ENCODE results near the gene LHFPL6. TPM values are rescaled to one million over a fixed set of nuclear protein-coding genes. Genes with fewer than 3 reads are reported as not detected.

The LHFPL6 gene
- total RNA-seq, 1 donor from 2014 or later, result 3.0 TPM

GRCh38 chr13:39526499-39526898 lies 76.5 kb downstream of the LHFPL6 start:
- Histone ChIP-seq H3K4me3 (no peak overlapping the region), H3K4me1 (peaks cover 12% of the 10 kb centered on the region), H3F3A (ENCODE audit: low read depth) (peaks cover 1% of the 10 kb centered on the region), H3K9ac (no peak overlapping the region), H3K79me2 (ENCODE audit: low read depth) (no peaks in the 10 kb centered on the region), H3K4me2 (no peak overlapping the region), H3K36me3 (no peaks in the 10 kb centered on the region), H2AFZ (replicated peaks) (no peak overlapping the region), H4K20me1 (ENCODE audit: low read depth) (no peaks in the 10 kb centered on the region), H3K9me3 (ENCODE audit: low read depth) (no peaks in the 10 kb centered on the region), H3K27me3 (peaks cover 38% of the 10 kb centered on the region), H3K27ac (no peak overlapping the region)
- Mint-ChIP-seq H3K9me3 (no peaks in the 10 kb centered on the region), H3K36me3 (peaks cover 7% of the 10 kb centered on the region), H3K27ac (no peak overlapping the region), H3K4me1 (peaks cover 21% of the 10 kb centered on the region), H3K4me3 (no peak overlapping the region), H3K27me3 (ENCODE audit: insufficient read depth, low read depth) (no peaks in the 10 kb centered on the region)
- TF ChIP-seq CTCF (IDR thresholded peaks at IDR 0.05) (no peak), EZH2phosphoT487 (IDR thresholded peaks at IDR 0.05) (no peak), EZH2 (IDR thresholded peaks at IDR 0.05) (no peak)
- no peak for DNase-seq (ENCODE audit: low spot score)

DNA sequence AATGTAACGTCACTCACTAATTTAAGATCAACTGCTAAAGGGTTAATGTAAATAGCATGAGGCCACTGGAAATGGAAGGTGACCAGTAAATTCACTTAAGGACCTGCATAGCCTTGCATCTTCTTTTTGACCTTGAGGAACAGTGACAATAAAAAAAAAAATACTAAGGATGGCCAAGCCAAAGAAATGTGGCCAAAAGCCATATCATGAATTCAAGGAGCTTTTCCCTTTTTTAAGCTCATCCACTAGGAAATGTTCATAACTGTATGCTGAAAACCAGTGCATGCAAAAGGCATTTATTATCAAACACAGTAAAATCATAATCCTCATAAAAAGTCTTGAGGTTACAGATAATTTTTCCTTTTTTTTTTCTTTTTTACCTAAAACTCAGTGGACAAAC lies 77.5 kb downstream of the LHFPL6 start:
- DNase-seq (ENCODE audit: low spot score), result no peak
- H2AFZ ChIP-seq (replicated peaks), result no peak overlapping the region
- H4K20me1 ChIP-seq (ENCODE audit: low read depth), result no peaks in the 10 kb centered on the region
- no peaks in the 10 kb centered on the region for H3K9me3 Mint-ChIP-seq
- no peaks in the 10 kb centered on the region for H3K36me3 ChIP-seq
- H3K4me2 ChIP-seq, result no peak overlapping the region
- no peaks in the 10 kb centered on the region for H3K79me2 ChIP-seq (ENCODE audit: low read depth)
- H3K4me3 ChIP-seq, result no peak overlapping the region
- H3K27ac ChIP-seq, result no peak overlapping the region
- H3F3A ChIP-seq (ENCODE audit: low read depth), result no peaks in the 10 kb centered on the region
- peaks cover 6% of the 10 kb centered on the region for H3K36me3 Mint-ChIP-seq
- no peak overlapping the region for H3K9ac ChIP-seq
- H3K27me3 ChIP-seq, result peaks cover 28% of the 10 kb centered on the region
- no peaks in the 10 kb centered on the region for H3K9me3 ChIP-seq (ENCODE audit: low read depth)
- H3K4me1 ChIP-seq, result peaks cover 9% of the 10 kb centered on the region
- H3K27ac Mint-ChIP-seq, result no peak overlapping the region
- no peak overlapping the region for H3K4me3 Mint-ChIP-seq
- H3K27me3 Mint-ChIP-seq (ENCODE audit: insufficient read depth, low read depth), result no peaks in the 10 kb centered on the region
- no peak for TF ChIP-seq CTCF (IDR thresholded peaks at IDR 0.05)
- no peak for TF ChIP-seq EZH2 (IDR thresholded peaks at IDR 0.05)
- no peak for TF ChIP-seq EZH2phosphoT487 (IDR thresholded peaks at IDR 0.05)
- H3K4me1 Mint-ChIP-seq, result peaks cover 12% of the 10 kb centered on the region

DNA sequence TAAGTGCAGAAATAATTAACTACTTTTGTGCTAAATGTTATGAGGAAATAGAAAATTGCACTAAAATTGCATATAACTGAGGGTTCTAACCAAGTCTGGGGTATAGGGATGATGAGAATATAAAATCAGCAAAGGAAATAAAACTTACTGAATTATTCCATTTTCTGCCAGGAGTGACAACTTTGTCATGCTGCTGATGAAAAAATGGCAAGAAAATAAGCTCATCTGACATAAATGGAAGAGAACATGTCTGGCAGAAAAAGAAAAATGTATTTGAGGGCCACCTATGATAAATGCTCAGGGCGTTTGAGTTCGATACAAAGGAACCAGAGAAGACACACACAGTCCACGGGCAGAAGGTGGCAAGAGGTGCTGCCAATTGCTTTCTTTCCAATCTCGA lies 78.2 kb downstream of the LHFPL6 start:
- TF ChIP-seq CTCF (IDR thresholded peaks at IDR 0.05), result no peak
- TF ChIP-seq EZH2 (IDR thresholded peaks at IDR 0.05), result no peak
- no peak for TF ChIP-seq EZH2phosphoT487 (IDR thresholded peaks at IDR 0.05)
- no peak for DNase-seq (ENCODE audit: low spot score)
- Histone ChIP-seq H3K9me3 (ENCODE audit: low read depth) (no peaks in the 10 kb centered on the region), H3K4me3 (no peak overlapping the region), H3K27ac (no peak overlapping the region), H3K4me2 (no peak overlapping the region), H4K20me1 (ENCODE audit: low read depth) (no peaks in the 10 kb centered on the region), H3K36me3 (no peaks in the 10 kb centered on the region), H3K27me3 (peaks cover 21% of the 10 kb centered on the region), H3K9ac (no peak overlapping the region), H3K79me2 (ENCODE audit: low read depth) (no peaks in the 10 kb centered on the region), H2AFZ (replicated peaks) (no peak overlapping the region), H3K4me1 (peaks cover 9% of the 10 kb centered on the region), H3F3A (ENCODE audit: low read depth) (no peaks in the 10 kb centered on the region)
- Mint-ChIP-seq H3K4me1 (peaks cover 12% of the 10 kb centered on the region), H3K9me3 (no peaks in the 10 kb centered on the region), H3K27me3 (ENCODE audit: insufficient read depth, low read depth) (no peaks in the 10 kb centered on the region), H3K27ac (no peak overlapping the region), H3K36me3 (peaks cover 6% of the 10 kb centered on the region), H3K4me3 (no peak overlapping the region)
